GM21528 (cell line): ENCODE measurements around the gene PCBP3.

ENCODE experiments used
- ATAC-seq: cut with Tn5 transposase; IDR thresholded peaks from one replicate; pipeline ENCODE4 v1.9.1; 2021; ENCODE audit warnings: mild to moderate bottlenecking, moderate library complexity; ENCODE audit not compliant: unreplicated experiment, low FRiP score

Gene PCBP3

GRCh38 chr21:45981151-45982091 lies 337.9 kb downstream of the PCBP3 start, which contains the start of gene COL6A1:
Gene COL6A1, plus strand, starts transcription at chr21:45981770. Its CDS starts 81 bp downstream, at chr21:45981851.
- no peak for ATAC-seq

DNA sequence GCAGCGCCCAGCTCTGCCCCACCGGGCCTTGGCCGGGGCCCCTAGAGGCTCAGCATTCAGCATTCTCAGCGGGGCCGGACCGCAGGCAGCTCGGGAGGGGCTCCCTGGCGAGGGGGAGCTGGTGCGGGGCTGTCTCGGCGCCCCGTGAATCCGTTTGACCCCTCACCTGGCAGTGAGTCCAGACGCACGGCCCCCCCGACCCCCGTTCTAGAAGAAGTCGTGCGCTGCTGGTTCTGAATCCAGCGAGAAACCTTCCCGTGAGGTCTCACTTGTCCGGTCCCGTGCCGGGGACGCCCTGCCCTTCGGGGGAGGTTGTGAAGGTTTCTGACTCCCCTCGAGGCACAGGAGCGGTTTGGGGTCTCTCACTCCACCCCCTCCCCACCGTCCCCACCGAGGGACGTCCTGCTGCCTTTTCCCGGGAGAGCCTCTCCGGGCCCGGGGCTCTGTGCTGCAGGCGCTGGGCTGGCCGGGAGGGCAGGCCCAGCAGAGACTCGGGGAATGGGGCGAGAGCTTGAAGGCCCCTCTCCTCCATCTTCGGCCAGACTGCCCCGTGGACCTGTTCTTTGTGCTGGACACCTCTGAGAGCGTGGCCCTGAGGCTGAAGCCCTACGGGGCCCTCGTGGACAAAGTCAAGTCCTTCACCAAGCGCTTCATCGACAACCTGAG lies 338.7 kb downstream of the PCBP3 start:
- ATAC-seq, result no peak

DNA sequence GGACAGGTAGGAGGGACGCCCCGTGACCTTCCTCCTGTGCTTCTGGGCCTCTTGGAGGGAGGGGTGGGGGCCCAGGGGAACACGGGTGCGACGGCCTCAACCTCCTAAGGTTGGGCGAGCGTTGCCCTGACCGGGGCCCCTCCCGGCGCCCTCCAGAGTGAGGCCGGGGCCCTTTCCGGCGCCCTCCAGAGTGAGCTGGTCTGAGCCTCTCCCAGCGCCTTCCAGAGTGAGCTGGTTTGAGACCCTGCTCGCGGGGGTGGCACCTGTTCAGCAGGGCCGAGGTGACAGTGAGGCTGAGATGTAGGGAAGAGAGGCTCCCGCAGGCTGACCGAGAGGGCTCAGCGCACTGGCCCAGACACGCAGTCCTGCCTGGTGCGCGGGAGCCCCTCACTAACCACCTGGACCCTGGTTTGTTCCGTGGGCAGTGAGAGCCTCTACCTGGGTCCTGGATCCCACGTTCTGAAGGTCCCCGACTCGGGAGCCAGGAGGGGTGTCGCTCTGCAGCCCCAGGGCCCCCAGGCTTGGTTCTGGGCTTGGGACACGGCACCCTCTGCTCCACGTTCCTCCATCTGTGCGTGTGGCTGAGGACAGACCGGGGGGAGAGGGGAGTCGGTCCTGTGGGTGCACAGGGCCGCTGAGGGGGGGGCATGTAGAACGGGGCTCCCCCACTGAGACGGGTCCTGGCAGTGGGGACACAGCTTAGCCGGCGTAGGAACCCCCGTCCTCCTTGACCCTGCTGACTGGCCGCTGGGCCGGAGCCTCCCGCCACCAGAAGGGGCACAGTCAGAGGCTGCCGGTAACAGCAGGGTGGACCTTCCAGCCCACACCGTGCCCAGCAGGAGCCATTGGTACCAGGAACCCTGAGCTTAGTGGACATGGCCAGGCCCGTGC lies 339.5 kb downstream of the PCBP3 start:
- ATAC-seq, result no peak

DNA sequence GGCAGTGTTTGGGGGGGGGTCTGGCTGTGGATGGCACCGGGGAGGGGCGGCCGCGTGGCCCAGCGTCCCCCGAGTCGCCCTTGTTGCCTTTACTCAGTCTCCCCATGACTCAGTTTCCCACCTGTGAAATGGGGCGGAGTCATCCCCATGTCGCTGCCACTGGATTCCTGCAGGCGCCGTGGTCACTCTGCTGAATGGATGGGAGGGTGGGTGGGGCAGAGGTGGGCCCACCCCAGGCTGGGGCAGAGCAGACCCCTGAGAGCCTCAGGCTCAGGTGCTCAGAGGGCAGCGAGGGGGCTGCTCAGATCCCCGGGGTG lies 340.1 kb downstream of the PCBP3 start:
- ATAC-seq, result no peak

DNA sequence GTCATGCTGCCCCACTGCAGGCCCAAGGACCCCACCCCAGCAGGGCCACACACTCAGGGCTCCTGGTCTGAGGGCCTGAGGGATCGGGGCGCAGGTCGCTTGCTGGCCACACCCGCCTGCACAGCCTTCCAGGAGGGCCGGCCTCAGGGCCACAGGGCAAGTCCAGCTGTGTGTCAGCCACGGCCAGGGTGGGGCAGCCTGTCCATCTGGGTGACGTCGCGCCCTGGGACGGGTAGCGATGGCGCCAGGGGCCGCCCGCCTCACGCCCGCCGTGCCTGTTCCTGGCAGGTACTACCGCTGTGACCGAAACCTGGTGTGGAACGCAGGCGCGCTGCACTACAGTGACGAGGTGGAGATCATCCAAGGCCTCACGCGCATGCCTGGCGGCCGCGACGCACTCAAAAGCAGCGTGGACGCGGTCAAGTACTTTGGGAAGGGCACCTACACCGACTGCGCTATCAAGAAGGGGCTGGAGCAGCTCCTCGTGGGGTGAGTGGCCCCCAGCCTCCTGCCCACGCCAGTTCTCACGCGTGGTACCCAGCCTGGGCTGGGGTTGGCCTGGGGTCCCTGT lies 340.5 kb downstream of the PCBP3 start:
- ATAC-seq, result no peak

- ATAC-seq, result no peak
Measured at GRCh38 chr21:45984584-45985095, 341.1 kb downstream of the PCBP3 start.

GRCh38 chr21:45985471-45986315 lies 342.2 kb downstream of the PCBP3 start:
- no peak for ATAC-seq

DNA sequence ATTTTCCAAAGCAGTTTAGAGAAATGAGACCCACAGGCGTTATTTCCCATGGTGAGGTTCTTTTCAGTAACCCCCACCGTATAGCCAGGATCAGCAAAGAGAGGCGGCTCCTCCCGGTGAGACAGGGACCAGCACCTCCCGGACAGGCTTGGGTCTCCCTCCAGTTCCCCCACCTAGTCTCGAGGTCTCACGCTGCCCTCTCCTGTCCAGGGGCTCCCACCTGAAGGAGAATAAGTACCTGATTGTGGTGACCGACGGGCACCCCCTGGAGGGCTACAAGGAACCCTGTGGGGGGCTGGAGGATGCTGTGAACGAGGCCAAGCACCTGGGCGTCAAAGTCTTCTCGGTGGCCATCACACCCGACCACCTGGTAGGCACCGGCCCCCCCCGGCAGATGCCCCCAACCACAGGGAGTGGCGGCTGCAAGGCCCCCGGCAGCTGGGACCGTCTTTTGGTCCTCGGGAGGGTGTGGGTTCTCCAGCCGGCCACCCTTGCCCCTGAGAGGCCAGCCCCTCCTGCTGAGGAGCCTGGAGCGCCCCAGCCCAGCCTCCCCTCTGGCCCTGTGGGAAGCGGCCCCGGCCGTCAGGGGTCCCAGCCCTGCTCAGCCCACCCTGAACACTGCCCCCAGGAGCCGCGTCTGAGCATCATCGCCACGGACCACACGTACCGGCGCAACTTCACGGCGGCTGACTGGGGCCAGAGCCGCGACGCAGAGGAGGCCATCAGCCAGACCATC lies 343.0 kb downstream of the PCBP3 start:
- no peak for ATAC-seq

- no peak for ATAC-seq
Measured at GRCh38 chr21:45987121-45987711, 343.7 kb downstream of the PCBP3 start.

- no peak for ATAC-seq
Measured at GRCh38 chr21:45988366-45989347, 345.1 kb downstream of the PCBP3 start.

- no peak for ATAC-seq
Measured at GRCh38 chr21:45989355-45990048, 346.0 kb downstream of the PCBP3 start.

DNA sequence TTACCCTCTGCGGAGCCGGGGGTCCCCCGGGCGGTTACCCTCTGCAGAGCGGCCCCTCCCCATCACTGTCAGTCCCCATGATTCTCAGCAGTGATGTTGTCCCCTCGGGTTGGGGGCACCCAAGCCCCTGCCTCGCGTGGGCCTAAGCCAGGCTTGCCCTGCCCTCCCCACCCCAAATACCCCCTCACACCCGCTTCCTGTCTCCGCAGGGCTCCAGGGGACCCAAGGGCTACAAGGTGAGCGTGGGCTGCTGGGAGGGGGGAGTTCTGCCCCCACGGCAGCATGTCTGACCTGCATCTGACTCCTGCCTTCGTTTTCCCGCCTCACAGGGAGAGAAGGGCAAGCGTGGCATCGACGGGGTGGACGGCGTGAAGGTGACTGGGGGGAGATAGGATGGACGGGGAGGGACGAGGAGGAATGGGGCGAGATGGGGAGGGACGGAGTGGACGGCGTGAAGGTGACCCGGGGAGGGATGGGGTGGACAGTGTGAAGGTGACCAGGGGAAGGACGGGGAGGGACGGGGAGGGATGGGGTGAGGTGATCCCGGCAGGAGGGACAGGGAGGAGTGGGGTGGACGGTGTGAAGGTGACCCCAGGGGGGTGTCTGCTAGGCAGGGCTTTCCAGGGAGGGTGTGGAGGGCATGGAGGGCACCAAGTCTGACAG lies 346.7 kb downstream of the PCBP3 start:
- no peak for ATAC-seq

GRCh38 chr21:45990741-45991605 lies 347.4 kb downstream of the PCBP3 start:
- no peak for ATAC-seq

GRCh38 chr21:45991606-45992300 lies 348.2 kb downstream of the PCBP3 start:
- ATAC-seq, result no peak
